Measurements from ENCODE around the gene EIF3I. TPM values are rescaled to one million over a fixed set of nuclear protein-coding genes. Genes with fewer than 3 reads are reported as not detected.

EIF3I gene
- total RNA-seq, 4 donors from 2014 or later = 193 to 383 (median 216) TPM

DNA sequence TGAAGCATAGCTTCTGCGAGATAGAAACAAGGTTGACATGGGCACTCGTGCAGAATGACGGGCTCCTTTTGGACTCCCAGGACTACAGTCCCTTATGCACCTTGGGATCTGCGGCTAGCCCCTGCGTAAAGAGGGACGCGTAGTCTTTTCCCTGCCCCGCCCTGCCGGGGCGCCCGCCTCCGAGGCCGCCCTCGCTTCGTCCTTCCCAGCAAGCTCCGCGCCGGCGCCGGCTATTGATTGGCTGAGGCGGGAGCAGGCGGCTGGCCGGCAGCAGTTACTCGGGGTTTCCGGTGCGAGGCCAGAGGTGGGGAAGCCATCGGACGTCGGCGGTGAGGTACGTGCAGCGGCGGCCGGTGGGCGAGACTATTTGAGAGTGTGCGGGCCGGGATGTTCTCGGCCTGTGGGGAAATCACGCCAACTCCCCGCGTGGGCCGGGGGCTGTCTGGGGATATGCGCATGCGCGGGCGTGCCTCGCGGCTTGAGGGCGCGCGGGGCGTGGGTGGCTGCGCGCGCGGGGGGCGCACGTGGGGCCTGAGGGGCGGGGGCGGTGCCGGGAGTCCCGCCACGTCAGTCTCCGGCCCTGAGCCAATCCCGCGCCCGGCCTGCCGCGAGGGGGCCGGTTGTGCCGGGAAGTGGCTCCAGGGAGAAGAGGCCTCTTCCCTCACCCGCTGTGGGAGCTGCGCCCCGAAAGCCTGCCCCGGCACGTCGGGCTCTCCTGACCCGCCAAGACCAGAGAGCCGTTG, 42.6 kb upstream of the EIF3I start, which contains the start of gene TXLNA:
Gene TXLNA (plus strand): TSS at position 233 of the 743 bp plus-strand sequence. CDS start 671 bp downstream, outside the sequence.
- H3K36me3 ChIP-seq = peaks cover 7 to 9% of the 10 kb centered on the region in 2 donors
- no peaks in the 10 kb centered on the region for H3K27me3 ChIP-seq
- H3K27ac ChIP-seq = peak within 1 kb of the TSS; percentile 81 to 94 (median 87)
- peak; percentile 94 to 96 for DNase-seq
- WGBS, 2 donors = 1 to 5% methylated on average over 7 to 42 of the region's 79 CpGs
- H3K4me3 ChIP-seq (replicated peaks in 1 of 3) = peak within 1 kb of the TSS; percentile 2 to 49 (median 21)
- peak in 1 of 2 donors; percentile 70 for TF ChIP-seq POLR2A (IDR thresholded peaks at IDR 0.05)
- peak in 1 of 6 experiments; percentile 26 for TF ChIP-seq CTCF (IDR thresholded peaks at IDR 0.05)
- peaks cover 18 to 38% of the 10 kb centered on the region in 2 donors for H3K4me1 ChIP-seq
- intact Hi-C loops (cut with DNase I) = no loop called here
- H3K9me3 ChIP-seq = no peaks in the 10 kb centered on the region

GRCh38 chr1:32180186-32181060, 41.8 kb upstream of the EIF3I start:
- Histone ChIP-seq H3K27ac (peak overlapping the region; percentile 17 to 94 (median 87)), H3K27me3 (no peaks in the 10 kb centered on the region), H3K9me3 (no peaks in the 10 kb centered on the region), H3K4me3 (replicated peaks in 1 of 3) (peak overlapping the region; percentile 2 to 49 (median 21)), H3K4me1 (peaks cover 18 to 42% of the 10 kb centered on the region in 2 donors), H3K36me3 (peaks cover 11 to 15% of the 10 kb centered on the region in 2 donors)
- peak; percentile 60 to 69 for DNase-seq
- intact Hi-C loops (cut with DNase I) = no loop called here
- TF ChIP-seq POLR2A (IDR thresholded peaks at IDR 0.05) = no peak
- TF ChIP-seq CTCF (IDR thresholded peaks at IDR 0.05) = no peak
- 8 to 12% methylated on average over 24 to 36 of the region's 36 CpGs for WGBS, 2 donors

DNA sequence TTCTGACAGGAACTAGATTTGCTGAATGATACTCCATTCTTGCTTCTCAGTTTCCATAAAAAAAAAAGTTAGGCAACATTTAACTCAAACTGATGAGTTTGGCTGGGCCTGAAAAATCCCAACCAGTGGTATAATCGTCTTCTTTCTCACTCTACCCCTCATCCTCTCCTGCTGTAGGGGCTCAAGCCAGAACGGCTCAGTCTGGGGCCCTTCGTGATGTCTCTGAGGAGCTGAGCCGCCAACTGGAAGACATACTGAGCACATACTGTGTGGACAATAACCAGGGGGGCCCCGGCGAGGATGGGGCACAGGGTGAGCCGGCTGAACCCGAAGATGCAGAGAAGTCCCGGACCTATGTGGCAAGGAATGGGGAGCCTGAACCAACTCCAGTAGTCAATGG, 41.1 kb upstream of the EIF3I start:
- H3K36me3 ChIP-seq = peaks cover 11 to 15% of the 10 kb centered on the region in 2 donors
- intact Hi-C loops (cut with DNase I) = no loop called here
- peaks cover 18 to 42% of the 10 kb centered on the region in 2 donors for H3K4me1 ChIP-seq
- H3K27ac ChIP-seq = peak overlapping the region in 1 of 3 donors; percentile 5
- H3K9me3 ChIP-seq = no peaks in the 10 kb centered on the region
- DNase-seq = no peak
- TF ChIP-seq CTCF (IDR thresholded peaks at IDR 0.05) = no peak
- TF ChIP-seq POLR2A (IDR thresholded peaks at IDR 0.05) = no peak
- WGBS, 2 donors = 85% methylated on average over 9 of the region's 9 CpGs
- no peaks in the 10 kb centered on the region for H3K27me3 ChIP-seq
- peak overlapping the region in 1 of 3 donors; percentile 2 for H3K4me3 ChIP-seq (replicated peaks in 1 of 3)

GRCh38 chr1:32181563-32181962, 40.6 kb upstream of the EIF3I start:
- no peaks in the 10 kb centered on the region for H3K27me3 ChIP-seq
- intact Hi-C loops (cut with DNase I) = no loop called here
- H3K36me3 ChIP-seq = peaks cover 11 to 15% of the 10 kb centered on the region in 2 donors
- no peaks in the 10 kb centered on the region for H3K9me3 ChIP-seq
- H3K27ac ChIP-seq = peak overlapping the region in 1 of 3 donors; percentile 5
- H3K4me1 ChIP-seq = peaks cover 18 to 42% of the 10 kb centered on the region in 2 donors
- TF ChIP-seq POLR2A (IDR thresholded peaks at IDR 0.05) = no peak
- no peak for TF ChIP-seq CTCF (IDR thresholded peaks at IDR 0.05)
- no peak for DNase-seq
- WGBS, 2 donors = 69 to 90% methylated on average over 5 of the region's 5 CpGs
- H3K4me3 ChIP-seq (replicated peaks in 1 of 3) = no peak overlapping the region
